ENCODE measurements around the gene IER2. TPM values are rescaled to one million over a fixed set of nuclear protein-coding genes. Genes with fewer than 3 reads are reported as not detected.

The IER2 gene
- total RNA-seq, 1 experiment from 2014 or later, result 247 TPM

DNA sequence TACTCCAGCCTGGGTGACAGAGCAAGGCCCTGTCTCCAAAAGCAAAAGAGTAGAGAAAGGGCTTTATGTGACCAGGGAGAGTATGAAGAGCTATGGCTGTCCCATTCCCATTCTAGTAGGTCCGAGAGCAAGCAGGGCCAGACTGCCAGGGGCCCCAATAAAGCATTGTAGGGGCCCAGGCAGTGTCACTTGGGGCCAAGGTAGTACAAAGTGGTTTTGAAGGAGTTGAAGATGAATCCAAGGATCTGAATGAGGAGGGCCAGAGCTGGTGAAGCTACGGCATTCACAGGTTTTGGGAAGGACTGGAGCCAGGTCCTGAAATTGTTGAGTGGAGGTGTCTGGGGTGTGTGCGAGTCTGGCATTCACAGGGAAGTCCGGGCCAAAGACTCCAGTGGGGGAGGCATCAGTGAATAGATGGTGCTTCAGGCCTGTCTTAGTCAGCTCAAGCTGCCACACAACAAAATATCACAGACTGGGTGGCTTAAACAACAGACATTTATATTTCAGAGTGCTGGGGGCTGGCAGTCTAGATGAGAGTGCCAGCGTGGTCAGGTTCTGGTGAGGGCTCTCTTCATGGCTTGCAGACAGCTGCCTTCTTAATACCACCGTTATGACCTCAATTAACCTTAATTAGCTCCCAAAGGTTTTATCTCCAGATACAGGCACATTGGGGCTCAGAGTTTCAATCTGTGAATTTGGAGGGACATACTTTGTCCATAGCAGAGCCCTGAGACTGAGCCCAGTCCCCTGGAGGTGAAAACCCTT, 22.2 kb upstream of the IER2 start (continued):
- TF ChIP-seq REST (IDR thresholded peaks at IDR 0.05; ENCODE audit: low read depth), result no peak
- no peak for TF ChIP-seq TCF7L2 (IDR thresholded peaks at IDR 0.05; ENCODE audit: borderline replicate concordance, extremely low read depth, insufficient read depth, insufficient read length)
- TF ChIP-seq, protein P1, sequence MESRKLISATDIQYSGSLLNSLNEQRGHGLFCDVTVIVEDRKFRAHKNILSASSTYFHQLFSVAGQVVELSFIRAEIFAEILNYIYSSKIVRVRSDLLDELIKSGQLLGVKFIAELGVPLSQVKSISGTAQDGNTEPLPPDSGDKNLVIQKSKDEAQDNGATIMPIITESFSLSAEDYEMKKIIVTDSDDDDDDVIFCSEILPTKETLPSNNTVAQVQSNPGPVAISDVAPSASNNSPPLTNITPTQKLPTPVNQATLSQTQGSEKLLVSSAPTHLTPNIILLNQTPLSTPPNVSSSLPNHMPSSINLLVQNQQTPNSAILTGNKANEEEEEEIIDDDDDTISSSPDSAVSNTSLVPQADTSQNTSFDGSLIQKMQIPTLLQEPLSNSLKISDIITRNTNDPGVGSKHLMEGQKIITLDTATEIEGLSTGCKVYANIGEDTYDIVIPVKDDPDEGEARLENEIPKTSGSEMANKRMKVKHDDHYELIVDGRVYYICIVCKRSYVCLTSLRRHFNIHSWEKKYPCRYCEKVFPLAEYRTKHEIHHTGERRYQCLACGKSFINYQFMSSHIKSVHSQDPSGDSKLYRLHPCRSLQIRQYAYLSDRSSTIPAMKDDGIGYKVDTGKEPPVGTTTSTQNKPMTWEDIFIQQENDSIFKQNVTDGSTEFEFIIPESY (IDR thresholded peaks at IDR 0.05; ENCODE audit: extremely low read depth, insufficient replicate concordance, low read length), result no peak

DNA sequence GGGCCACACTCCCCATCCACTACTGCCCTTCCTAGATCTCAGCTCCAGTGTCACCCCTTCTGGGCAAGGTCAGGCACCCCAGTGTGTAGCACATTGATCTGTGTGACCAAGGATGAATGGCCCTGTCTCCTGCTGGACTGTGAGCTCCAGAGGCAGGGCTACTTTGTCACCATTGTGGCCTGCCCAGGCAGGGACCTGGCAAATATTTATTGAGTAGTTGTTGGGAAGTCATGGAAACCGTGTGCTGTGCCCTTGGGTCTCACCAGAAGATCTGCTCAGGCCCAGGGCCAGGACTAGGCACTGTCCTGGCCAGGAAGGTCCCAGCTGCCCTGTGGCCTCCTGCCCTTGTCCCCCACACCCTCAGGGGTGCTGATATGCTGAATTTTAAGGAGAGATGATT, 21.6 kb upstream of the IER2 start:
- Histone ChIP-seq H4K20me1 (ENCODE audit: insufficient read depth) (peaks cover 7% of the 10 kb centered on the region; the same call in 1 of the 2 replicates), H3K4me3 (replicated peaks in 1 of 2; ENCODE audit: low read depth in 1 of 2, low read length in 2 of 2) (no peak overlapping the region), H3K36me3 (ENCODE audit: control insufficient read depth in 1 of 2, insufficient read depth in 2 of 2, low read length in 2 of 2) (peaks cover 3 to 14% of the 10 kb centered on the region in 2 experiments; a peak in 2 of 4 replicates), H3K79me2 (ENCODE audit: insufficient read depth, low read length) (peaks cover 98% of the 10 kb centered on the region), H3K27me3 (ENCODE audit: insufficient read depth, low read length) (no peaks in the 10 kb centered on the region), H3K4me2 (ENCODE audit: low read length) (no peak overlapping the region), H3K9me3 (ENCODE audit: control insufficient read depth in 1 of 2, insufficient read depth in 1 of 2, low read depth in 1 of 2, low read length in 2 of 2) (no peaks in the 10 kb centered on the region), H3K9me2 (ENCODE audit: insufficient read depth) (no peaks in the 10 kb centered on the region), H3K27ac (ENCODE audit: low read depth, low read length) (peak overlapping the region; percentile 8; the same call in 1 of the 2 replicates), H3K9ac (ENCODE audit: low read length) (no peak overlapping the region), H2AFZ (ENCODE audit: low read depth, low read length, poor library complexity, severe bottlenecking) (no peak overlapping the region), H3K4me1 (ENCODE audit: control insufficient read depth in 1 of 2, insufficient read depth in 2 of 2, low read length in 2 of 2) (peaks cover 2 to 43% of the 10 kb centered on the region in 2 experiments; a peak in 3 of 4 replicates)
- ChIA-PET CTCF (no interaction called here), POLR2A (no interaction called here), RAD21 (ENCODE audit: low non-redundant PET in 1 of 2, low total read pairs in 2 of 2, uncharacterized antibody in 2 of 2, unreplicated experiment in 2 of 2) (no interaction called here)
- no TSS peak for BruUV-seq (replicated peaks)
- DNase-seq (ENCODE audit: low read depth, low spot score), result no peak
- ATAC-seq, result peak; percentile 20; the same call in 1 of the 2 replicates
- TF ChIP-seq TCF7L2 (IDR thresholded peaks at IDR 0.05; ENCODE audit: borderline replicate concordance, extremely low read depth, insufficient read depth, insufficient read length) (no peak), RAD21 (IDR thresholded peaks at IDR 0.05; ENCODE audit: low read depth) (no peak), CTCF (IDR thresholded peaks at IDR 0.05 in 2 of 3, conservative IDR thresholded peaks at IDR 0.05 in 1 of 3; ENCODE audit: borderline replicate concordance in 1 of 3, insufficient read depth in 1 of 3, low read depth in 2 of 3, low read length in 2 of 3) (no peak)
- TF ChIP-seq, protein P1 (IDR thresholded peaks at IDR 0.05; ENCODE audit: extremely low read depth, insufficient replicate concordance, low read length), result no peak
- TF ChIP-seq, protein P2, sequence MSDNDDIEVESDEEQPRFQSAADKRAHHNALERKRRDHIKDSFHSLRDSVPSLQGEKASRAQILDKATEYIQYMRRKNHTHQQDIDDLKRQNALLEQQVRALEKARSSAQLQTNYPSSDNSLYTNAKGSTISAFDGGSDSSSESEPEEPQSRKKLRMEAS (IDR thresholded peaks at IDR 0.05), result no peak
- intact Hi-C loops (cut with micrococcal nuclease), result no loop called here

Data from HCT116 (cell line).